GM18909 (cell line): ENCODE results near the gene MYOZ3.

Experiments used
- ATAC-seq: cut with Tn5 transposase; IDR thresholded peaks from one replicate; pipeline ENCODE4 v1.9.1; 2021; ENCODE audit warnings: mild to moderate bottlenecking; ENCODE audit not compliant: unreplicated experiment, poor library complexity

MYOZ3 gene

GRCh38 chr5:150661086-150661485, at the start of gene MYOZ3:
Gene MYOZ3 (plus strand): TSS chr5:150661251. CDS start chr5:150662942, 1,691 bp downstream.
- no peak for ATAC-seq

- ATAC-seq: no peak
These were observed 48.6 kb upstream of the MYOZ3 start for GRCh38 chr5:150612405-150612804.

GRCh38 chr5:150612905-150613670, 48.0 kb upstream of the MYOZ3 start:
- ATAC-seq: no peak

- ATAC-seq: no peak
These were observed 46.9 kb upstream of the MYOZ3 start for GRCh38 chr5:150613991-150614660.

- no peak for ATAC-seq
These were observed 46.4 kb upstream of the MYOZ3 start for GRCh38 chr5:150614661-150615060.

GRCh38 chr5:150615141-150615699, 45.8 kb upstream of the MYOZ3 start:
- no peak for ATAC-seq

GRCh38 chr5:150616024-150616470, 45.0 kb upstream of the MYOZ3 start:
- no peak for ATAC-seq

GRCh38 chr5:150616506-150616905, 44.5 kb upstream of the MYOZ3 start:
- ATAC-seq: no peak

- ATAC-seq: no peak
These were observed 42.9 kb upstream of the MYOZ3 start for GRCh38 chr5:150618163-150618562.

GRCh38 chr5:150618588-150619281, 42.3 kb upstream of the MYOZ3 start:
- ATAC-seq: no peak

- no peak for ATAC-seq
These were observed 41.5 kb upstream of the MYOZ3 start for GRCh38 chr5:150619359-150620230.

DNA sequence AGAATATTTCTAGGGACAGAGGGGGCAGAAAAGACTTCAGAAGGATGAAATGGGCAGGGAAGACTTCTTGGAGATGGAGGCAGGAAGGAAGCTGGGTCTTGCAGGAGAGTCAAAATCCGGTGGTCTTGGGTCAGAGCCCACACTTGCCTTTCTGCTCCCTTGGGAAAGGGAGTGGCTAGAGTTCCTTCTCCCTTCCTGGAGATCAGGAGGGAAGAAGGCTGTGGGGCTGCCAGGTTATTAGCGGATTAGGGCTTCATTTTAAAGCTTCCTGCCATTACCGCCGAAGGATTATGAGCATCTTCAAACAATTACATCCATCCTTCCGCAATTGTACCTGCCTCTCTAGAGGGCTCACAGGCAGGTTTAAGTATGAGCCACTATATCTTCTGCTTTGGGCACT, 39.8 kb upstream of the MYOZ3 start:
- no peak for ATAC-seq

GRCh38 chr5:150622157-150622556, 38.9 kb upstream of the MYOZ3 start:
- no peak for ATAC-seq

DNA sequence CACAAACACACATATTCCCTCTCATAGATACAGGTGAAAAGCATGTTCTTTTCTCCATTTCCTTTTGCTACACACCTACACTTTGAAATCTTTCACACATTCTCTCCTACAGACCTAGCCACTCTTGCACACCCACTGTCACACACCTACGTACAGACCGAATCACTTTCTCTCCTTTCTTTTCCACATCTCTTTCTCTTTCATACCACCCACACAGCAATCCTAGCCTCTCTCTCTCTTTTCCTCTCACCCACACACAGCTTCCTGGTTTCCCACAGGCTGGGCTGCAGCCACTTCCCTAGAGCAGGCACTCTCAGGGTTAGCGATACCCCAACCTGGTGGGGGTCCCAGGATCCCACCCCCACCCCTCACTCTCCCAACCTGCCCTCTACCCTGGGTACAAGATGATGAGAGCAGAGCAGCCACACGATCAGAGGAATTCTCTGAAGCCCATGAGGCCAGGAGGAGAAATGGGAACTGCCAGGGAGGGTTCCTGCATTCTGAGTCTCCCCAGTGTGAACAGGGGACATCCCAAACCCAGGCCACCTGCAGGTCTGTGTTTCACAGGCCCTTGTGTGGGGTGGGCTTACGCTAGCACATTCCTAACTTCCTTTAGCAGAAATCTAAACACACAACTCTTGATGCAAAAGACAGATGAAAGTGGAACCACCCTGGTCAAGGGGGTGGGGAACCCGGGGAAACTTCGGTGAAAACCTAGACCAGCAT, 37.7 kb upstream of the MYOZ3 start:
- no peak for ATAC-seq

GRCh38 chr5:150623878-150624216, 37.2 kb upstream of the MYOZ3 start:
- ATAC-seq: no peak

GRCh38 chr5:150624334-150625163, 36.5 kb upstream of the MYOZ3 start:
- peak; percentile 34 for ATAC-seq

DNA sequence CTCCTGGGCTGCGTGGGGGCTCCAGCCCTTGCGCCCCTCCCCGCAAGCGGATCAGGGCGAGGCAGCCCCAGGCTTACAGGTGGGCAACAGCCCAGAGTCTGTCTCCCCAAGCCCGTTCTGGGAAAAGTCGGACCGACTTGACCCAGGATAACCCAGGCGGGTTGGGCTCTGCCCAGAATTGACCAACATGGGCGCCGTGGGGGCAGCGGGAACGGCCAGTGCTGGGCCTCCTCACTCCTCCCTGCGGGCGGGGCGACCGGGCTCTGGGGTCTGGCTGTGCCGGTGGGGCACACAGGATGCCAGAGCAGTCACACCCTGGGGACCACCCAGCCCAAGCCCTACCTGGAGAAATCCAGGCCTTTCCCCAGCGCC, 35.9 kb upstream of the MYOZ3 start:
- ATAC-seq: no peak

GRCh38 chr5:150625831-150626746, 35.0 kb upstream of the MYOZ3 start:
- ATAC-seq: peak; percentile 53
